ENCODE measurements around the gene HPCA.
A peak's percentile ranks its signal among the peaks of the same experiment; 100 is the strongest.

The HPCA gene

GRCh38 chr1:32939655-32940371, 53.5 kb downstream of the HPCA start:
- peak; percentile 13 for DNase-seq

DNA sequence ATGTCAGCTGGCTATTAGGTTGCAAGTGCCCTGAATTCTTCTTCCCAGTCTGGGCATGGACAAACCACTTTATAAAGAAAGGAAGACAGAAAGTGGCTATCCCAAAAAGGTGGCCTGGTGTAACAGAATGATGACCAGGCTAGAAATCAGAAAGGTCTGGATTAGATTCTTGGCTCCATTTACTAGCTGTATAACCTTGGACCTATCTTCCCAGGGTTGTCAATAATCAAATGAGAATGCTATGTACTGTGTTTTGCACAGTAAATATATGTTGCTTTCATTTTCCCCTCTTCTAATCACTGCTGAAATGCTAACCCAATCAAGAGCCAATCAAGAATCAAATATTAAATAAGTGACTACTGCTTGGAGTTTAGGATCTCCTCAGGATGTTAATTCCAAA, 57.9 kb downstream of the HPCA start:
- DNase-seq, result no peak

Measured in kidney glomerular epithelial cell (primary cell).